ENCODE data around the gene ITGA11. TPM values are rescaled to one million over a fixed set of nuclear protein-coding genes. Genes with fewer than 3 reads are reported as not detected.

Gene ITGA11
- total RNA-seq, 2 experiments from 2014 or later, result under 0.01 TPM; not detected in 1

DNA sequence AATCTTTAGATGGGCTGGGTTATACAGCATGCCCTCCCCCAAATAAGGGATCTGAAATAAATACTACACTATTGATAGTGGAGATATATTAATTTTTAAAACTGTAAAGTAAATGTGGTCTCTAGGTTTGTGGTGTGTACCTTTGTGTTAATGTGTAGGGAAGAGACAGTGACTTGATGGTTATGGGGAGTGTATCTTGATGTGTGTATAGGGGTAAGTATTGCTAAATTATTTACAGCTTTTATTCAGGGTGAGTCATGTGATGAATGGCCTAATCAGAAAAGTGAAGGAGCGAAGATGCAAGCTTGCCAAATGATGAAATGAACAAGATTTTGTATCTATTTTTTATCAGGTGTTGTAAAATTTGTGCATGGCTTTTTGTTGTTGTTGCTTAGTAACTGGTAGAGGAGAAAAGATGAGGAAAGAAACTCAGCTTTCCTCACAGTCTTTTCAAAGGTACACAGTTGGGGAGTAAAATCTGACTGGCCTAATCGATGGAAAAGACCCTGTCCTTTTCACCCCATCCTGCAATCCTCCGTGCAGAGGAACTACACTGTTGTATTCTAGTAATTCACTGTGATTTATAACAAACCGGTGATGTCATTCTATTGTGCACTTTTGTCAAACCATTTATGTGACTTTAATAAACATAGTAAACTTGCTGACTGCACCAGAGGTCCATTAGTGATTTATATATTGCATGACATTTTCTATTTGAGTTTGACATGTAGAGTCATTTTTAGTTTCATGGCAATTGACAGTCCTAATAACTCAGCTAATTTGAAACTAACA lies 136.8 kb downstream of the ITGA11 start:
- H3K27ac ChIP-seq (ENCODE audit: low read depth, low read length, poor library complexity, severe bottlenecking), result no peak overlapping the region
- peaks cover 23% of the 10 kb centered on the region; the same call in 1 of the 2 replicates for H3K79me2 ChIP-seq (ENCODE audit: insufficient read depth, low read depth, low read length)
- no peak for DNase-seq (ENCODE audit: low spot score)
- no TSS peak for BruUV-seq (replicated peaks)
- intact Hi-C loops (cut with micrococcal nuclease; ENCODE audit: unreplicated experiment), result no loop called here
- no peaks in the 10 kb centered on the region for H3K9me2 ChIP-seq (ENCODE audit: insufficient read depth, low read length)
- H3K36me3 ChIP-seq (ENCODE audit: insufficient read depth, low read length), result peaks cover 38% of the 10 kb centered on the region
- no peak overlapping the region for H2AFZ ChIP-seq (ENCODE audit: low read length)
- H3K9me3 ChIP-seq (ENCODE audit: low read length), result no peaks in the 10 kb centered on the region
- H3K4me3 ChIP-seq (ENCODE audit: low read depth, low read length, poor library complexity, severe bottlenecking), result no peak overlapping the region
- CTCF ChIA-PET (ENCODE audit: unreplicated experiment), result no interaction called here
- H3K4me2 ChIP-seq (ENCODE audit: low read length), result no peak overlapping the region
- H4K20me1 ChIP-seq (ENCODE audit: insufficient read depth, low read length), result no peaks in the 10 kb centered on the region
- H3K4me1 ChIP-seq (ENCODE audit: insufficient read depth, low read length, poor library complexity, severe bottlenecking), result peaks cover 29% of the 10 kb centered on the region
- POLR2A ChIA-PET, result no interaction called here
- TF ChIP-seq, protein P1, sequence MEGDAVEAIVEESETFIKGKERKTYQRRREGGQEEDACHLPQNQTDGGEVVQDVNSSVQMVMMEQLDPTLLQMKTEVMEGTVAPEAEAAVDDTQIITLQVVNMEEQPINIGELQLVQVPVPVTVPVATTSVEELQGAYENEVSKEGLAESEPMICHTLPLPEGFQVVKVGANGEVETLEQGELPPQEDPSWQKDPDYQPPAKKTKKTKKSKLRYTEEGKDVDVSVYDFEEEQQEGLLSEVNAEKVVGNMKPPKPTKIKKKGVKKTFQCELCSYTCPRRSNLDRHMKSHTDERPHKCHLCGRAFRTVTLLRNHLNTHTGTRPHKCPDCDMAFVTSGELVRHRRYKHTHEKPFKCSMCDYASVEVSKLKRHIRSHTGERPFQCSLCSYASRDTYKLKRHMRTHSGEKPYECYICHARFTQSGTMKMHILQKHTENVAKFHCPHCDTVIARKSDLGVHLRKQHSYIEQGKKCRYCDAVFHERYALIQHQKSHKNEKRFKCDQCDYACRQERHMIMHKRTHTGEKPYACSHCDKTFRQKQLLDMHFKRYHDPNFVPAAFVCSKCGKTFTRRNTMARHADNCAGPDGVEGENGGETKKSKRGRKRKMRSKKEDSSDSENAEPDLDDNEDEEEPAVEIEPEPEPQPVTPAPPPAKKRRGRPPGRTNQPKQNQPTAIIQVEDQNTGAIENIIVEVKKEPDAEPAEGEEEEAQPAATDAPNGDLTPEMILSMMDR (conservative IDR thresholded peaks at IDR 0.05; ENCODE audit: low read length), result no peak
- no peak for TF ChIP-seq EZH2phosphoT487 (IDR thresholded peaks at IDR 0.05; ENCODE audit: borderline replicate concordance, low read depth, low read length)

DNA sequence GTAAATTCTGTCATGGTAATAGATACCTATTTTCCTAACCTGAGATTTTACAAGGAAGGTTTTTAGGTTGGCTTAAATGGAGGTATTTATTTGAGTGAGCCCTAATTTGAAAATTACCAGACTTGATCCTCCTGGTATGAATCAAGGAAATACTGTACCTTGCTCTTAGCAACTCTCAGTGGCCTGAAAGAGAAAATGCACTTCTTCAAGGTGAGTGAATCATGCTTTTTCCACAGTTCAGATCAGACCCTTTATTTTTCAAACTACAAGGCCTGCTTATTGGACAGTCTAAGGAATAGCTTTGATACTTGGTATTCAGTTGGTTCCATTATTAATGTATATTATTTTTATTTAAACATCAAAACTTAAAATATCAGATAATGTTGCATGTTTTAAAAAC lies 139.0 kb downstream of the ITGA11 start:
- Histone ChIP-seq H2AFZ (ENCODE audit: low read length) (no peak overlapping the region), H3K4me3 (ENCODE audit: low read depth, low read length, poor library complexity, severe bottlenecking) (no peak overlapping the region), H3K79me2 (ENCODE audit: insufficient read depth, low read depth, low read length) (peaks cover 42% of the 10 kb centered on the region), H3K4me2 (ENCODE audit: low read length) (no peak overlapping the region), H3K27ac (ENCODE audit: low read depth, low read length, poor library complexity, severe bottlenecking) (no peak overlapping the region), H3K36me3 (ENCODE audit: insufficient read depth, low read length) (peaks cover 51% of the 10 kb centered on the region), H3K9me3 (ENCODE audit: low read length) (no peaks in the 10 kb centered on the region), H4K20me1 (ENCODE audit: insufficient read depth, low read length) (peaks cover 14% of the 10 kb centered on the region; the same call in 1 of the 2 replicates), H3K4me1 (ENCODE audit: insufficient read depth, low read length, poor library complexity, severe bottlenecking) (peaks cover 11% of the 10 kb centered on the region), H3K9me2 (ENCODE audit: insufficient read depth, low read length) (no peaks in the 10 kb centered on the region)
- DNase-seq (ENCODE audit: low spot score), result no peak
- TF ChIP-seq, protein P1 (conservative IDR thresholded peaks at IDR 0.05; ENCODE audit: low read length), result no peak
- no peak for TF ChIP-seq EZH2phosphoT487 (IDR thresholded peaks at IDR 0.05; ENCODE audit: borderline replicate concordance, low read depth, low read length)
- ChIA-PET POLR2A (interaction anchor here (1.3 to 1.9 kb wide), 3 partner anchors 11 to 14 kb away, joined by 3 to 6 read pairs (median 4); no protein-coding TSS in a partner anchor), CTCF (ENCODE audit: unreplicated experiment) (no interaction called here)
- intact Hi-C loops (cut with micrococcal nuclease; ENCODE audit: unreplicated experiment), result no loop called here
- no TSS peak for BruUV-seq (replicated peaks)
